ENCODE results near the gene MIAT. TPM values are rescaled to one million over a fixed set of nuclear protein-coding genes. Genes with fewer than 3 reads are reported as not detected.

Gene MIAT
- total RNA-seq, 1 donor from 2014 or later: 0.53 TPM

Other genes with a start within 250 kb of the MIAT start
- gene ASPHD2, start 228.3 kb upstream of the MIAT start, total RNA-seq: 3.4 and 3.8 TPM in 2 replicates
- gene HPS4, start 173.8 kb upstream of the MIAT start, total RNA-seq: 28.3 and 29.5 TPM in 2 replicates
- gene SRRD, start 173.7 kb upstream of the MIAT start, total RNA-seq: 13.3 and 26.6 TPM in 2 replicates
- gene TFIP11, start 145.1 kb upstream of the MIAT start, total RNA-seq: 30.9 and 36.9 TPM in 2 replicates
- gene TPST2, start 67.5 kb upstream of the MIAT start, total RNA-seq: 18.4 and 24.1 TPM in 2 replicates
- gene CRYBB1, start 39.6 kb upstream of the MIAT start, total RNA-seq: not detected in 2 replicates
- not detected in 2 replicates for gene CRYBA4, start 35.6 kb upstream of the MIAT start, total RNA-seq

Data from bronchial epithelial cell (primary cell).